K562 (cell line): Measurements from ENCODE around the gene AGRP. TPM values are rescaled to one million over a fixed set of nuclear protein-coding genes. Genes with fewer than 3 reads are reported as not detected.

Source experiments
- ATF7 ChIP-seq: fragments of 450-650 bp; IDR thresholded peaks from 2 replicates; pipeline ENCODE4 v1.7.1; 2014; ENCODE audit warnings: mild to moderate bottlenecking, moderate library complexity
- CREB1 ChIP-seq, 2 experiments: sonication (generic) in 1 of 2; formaldehyde crosslinking in 1 of 2; IDR thresholded peaks; 2 replicates each; pipeline versions ENCODE4 v1.6.1 to v1.8.0; 2012 to 2022; ENCODE audit warnings: inconsistent platforms in 1 of 2, mild to moderate bottlenecking in 1 of 2, missing genetic modification reagents in 1 of 2, moderate library complexity in 1 of 2
- ERF ChIP-seq: fragments of 450-650 bp; formaldehyde crosslinking; IDR thresholded peaks from 2 replicates; pipeline ENCODE4 v1.4.0; 2020; ENCODE audit warnings: mild to moderate bottlenecking, mixed read lengths
- FUS ChIP-seq: fragments of 200-400 bp; formaldehyde crosslinking; optimal IDR thresholded peaks from 2 replicates; pipeline ENCODE3; 2017; ENCODE audit warnings: low read depth, low read length
- HDAC1 ChIP-seq, 2 experiments: fragments of 450-650 bp; IDR thresholded peaks; 2 replicates each; pipeline ENCODE4 v1.6.1; 2016 to 2017; ENCODE audit warnings: inconsistent platforms in 1 of 2, mild to moderate bottlenecking in 1 of 2, moderate library complexity in 1 of 2
- HEY1 ChIP-seq: fragments of 250-450 bp; sonication (Bioruptor Pico); IDR thresholded peaks from 2 replicates; pipeline ENCODE4 v1.5.0; 2020; ENCODE audit warnings: mild to moderate bottlenecking, moderate library complexity, borderline replicate concordance
- HMGN3 ChIP-seq: IDR thresholded peaks from 2 replicates; pipeline ENCODE4 v1.6.1; 2011; ENCODE audit warnings: borderline replicate concordance, low read depth, mild to moderate bottlenecking, mixed read lengths, low read length; ENCODE audit not compliant: insufficient read length; ENCODE audit errors: extremely low read depth
- HNRNPUL1 ChIP-seq: fragments of 200-400 bp; formaldehyde crosslinking; IDR thresholded peaks from 2 replicates; pipeline ENCODE4 v1.6.1; 2017; ENCODE audit warnings: low read length
- ILK ChIP-seq: fragments of 450-650 bp; IDR thresholded peaks from 2 replicates; pipeline ENCODE4 v1.6.1; 2016; ENCODE audit warnings: missing genetic modification characterization, low read depth, mild to moderate bottlenecking, missing compliant biosample characterization, moderate library complexity, borderline replicate concordance
- JUN ChIP-seq, 2 experiments: sonication (generic) in 1 of 2; formaldehyde crosslinking in 1 of 2; IDR thresholded peaks; 2 replicates each; pipeline versions ENCODE4 v1.6.1 to v1.8.0; 2012 to 2022; ENCODE audit warnings: borderline replicate concordance in 2 of 2, mild to moderate bottlenecking in 2 of 2, improper control_type of control experiment in 1 of 2, low read depth in 1 of 2, low read length in 1 of 2, missing genetic modification reagents in 1 of 2
- KLF10 ChIP-seq: fragments of 250-450 bp; sonication (Bioruptor Pico); IDR thresholded peaks from 2 replicates; pipeline ENCODE4 v1.6.1; 2021; ENCODE audit warnings: matching md5 sums
- MEF2D ChIP-seq: conservative IDR thresholded peaks from 2 replicates; pipeline ENCODE4 v1.6.1; 2016; ENCODE audit warnings: low read depth, missing genetic modification characterization, missing compliant biosample characterization
- NFATC3 ChIP-seq: fragments of 450-650 bp; IDR thresholded peaks from 2 replicates; pipeline ENCODE4 v1.6.1; 2017; ENCODE audit warnings: mild to moderate bottlenecking
- OTX1 ChIP-seq: fragments of 450-650 bp; formaldehyde crosslinking; IDR thresholded peaks from 2 replicates; pipeline ENCODE4 v1.4.0; 2022; ENCODE audit warnings: mild to moderate bottlenecking
- POLR2A ChIP-seq: fragments of 450-650 bp; conservative IDR thresholded peaks from 2 replicates; pipeline ENCODE4 v1.6.1; 2016
- TGIF2 ChIP-seq: sonication (generic); formaldehyde crosslinking; IDR thresholded peaks from 2 replicates; pipeline ENCODE4 v1.8.1; 2022; ENCODE audit warnings: mild to moderate bottlenecking, missing genetic modification reagents, moderate library complexity
- ZBTB8A ChIP-seq: fragments of 450-650 bp; IDR thresholded peaks from 2 replicates; pipeline ENCODE4 v1.6.1; 2018; ENCODE audit warnings: mild to moderate bottlenecking, moderate library complexity; ENCODE audit not compliant: partially characterized antibody
- ZNF586 ChIP-seq: fragments of 450-650 bp; formaldehyde crosslinking; conservative IDR thresholded peaks from 2 replicates; pipeline ENCODE4 v1.4.0; 2020; ENCODE audit warnings: mild to moderate bottlenecking, moderate library complexity
- polyA plus RNA-seq, 8 experiments: library from polyadenylated mRNA; depleted of rRNA in 4 of 8; stranded (reverse) in 5 of 8; unstranded in 3 of 8; fragments of >200 nt; fragmentation: Nextera tagmentation in 2 of 8; fragmentation: Illumina TruSeq in 1 of 8; extraction: Ambion mirVana in 2 of 8; extraction: Trizol in 1 of 8; gene quantifications; 2 replicates each; pipeline versions ENCODE4 v1.2.1 to v1.2.3, GENCODE V29; 2011 to 2014; ENCODE audit warnings: inconsistent platforms in 1 of 8, missing spikeins in 1 of 8
- total RNA-seq, 7 experiments: library from RNA; depleted of rRNA in 6 of 7; stranded (reverse); fragments of >200 nt in 6 of 7; fragmentation: Illumina TruSeq in 2 of 7; extraction: Trizol in 2 of 7; gene quantifications; 2 replicates each; pipeline versions ENCODE4 v1.2.1 to v1.2.3, GENCODE V29; 2011 to 2021; ENCODE audit warnings: low replicate concordance in 1 of 7
- TF ChIP-seq, protein P1 (sequence below): fragments of 250-450 bp; sonication (Bioruptor Pico); IDR thresholded peaks from 2 replicates; pipeline ENCODE4 v1.8.0; 2021; ENCODE audit warnings: borderline replicate concordance, mild to moderate bottlenecking, moderate library complexity; ENCODE audit not compliant: poor library complexity, severe bottlenecking
- TF ChIP-seq, protein P2 (sequence below): fragments of 250-450 bp; sonication (Bioruptor Pico); IDR thresholded peaks from 2 replicates; pipeline ENCODE4 v1.9.0; 2021; ENCODE audit warnings: mild to moderate bottlenecking
- TF ChIP-seq, protein P3 (sequence below): fragments of 250-450 bp; sonication (Bioruptor Pico); IDR thresholded peaks from 2 replicates; pipeline ENCODE4 v1.4.0; 2020; ENCODE audit warnings: borderline replicate concordance
- TF ChIP-seq, protein P4 (sequence below): fragments of 200-800 bp; sonication (Bioruptor generic); IDR thresholded peaks from 2 replicates; pipeline ENCODE4 v1.6.1; 2017; ENCODE audit warnings: missing genetic modification characterization, missing compliant biosample characterization

AGRP gene
- total and polyA plus RNA-seq, 9 of the 15 experiments (the other 6 are each of a cell fraction or from before 2014, with no cell fraction given): not detected

DNA sequence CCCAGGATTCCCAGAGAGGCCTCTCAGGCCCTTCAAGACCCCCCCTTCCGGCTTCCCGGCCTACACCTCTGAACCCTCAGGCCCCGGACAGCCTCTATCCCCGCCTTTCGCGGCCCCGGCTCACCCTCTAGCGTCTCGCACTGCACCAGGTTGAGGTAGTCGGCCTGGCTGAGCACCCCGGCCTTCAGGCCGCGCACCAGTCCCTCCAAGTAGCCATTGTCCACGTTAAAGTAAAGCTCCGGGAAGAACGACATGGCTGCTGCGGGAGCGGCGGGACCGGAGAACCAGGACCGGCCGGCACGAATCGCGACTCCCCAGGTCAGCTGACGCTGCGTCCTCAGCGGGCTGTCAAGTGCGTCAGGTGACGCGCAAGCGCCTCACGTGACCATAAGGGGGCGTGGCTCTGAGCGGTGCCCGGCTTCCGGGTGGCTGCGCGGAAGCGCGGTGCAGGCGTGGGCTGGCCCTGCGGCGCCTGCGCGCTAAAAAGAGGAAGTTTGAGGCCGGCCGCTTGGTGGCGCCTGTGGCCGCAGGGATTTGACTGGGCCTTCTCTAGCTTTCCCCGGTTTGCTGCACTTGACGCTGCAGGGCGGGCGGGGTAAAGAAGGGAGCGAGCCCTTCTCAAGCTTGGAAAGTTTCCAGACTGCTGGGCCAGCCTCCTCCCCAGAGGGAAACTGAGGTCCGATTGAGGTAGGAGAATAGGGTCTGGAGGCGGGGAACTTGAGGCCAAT lies 2.4 kb downstream of the AGRP start, which contains the start of gene ATP6V0D1 (continued):
- TF ChIP-seq, protein P1, sequence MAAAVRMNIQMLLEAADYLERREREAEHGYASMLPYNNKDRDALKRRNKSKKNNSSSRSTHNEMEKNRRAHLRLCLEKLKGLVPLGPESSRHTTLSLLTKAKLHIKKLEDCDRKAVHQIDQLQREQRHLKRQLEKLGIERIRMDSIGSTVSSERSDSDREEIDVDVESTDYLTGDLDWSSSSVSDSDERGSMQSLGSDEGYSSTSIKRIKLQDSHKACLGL (CRISPR knock-in tag): peak; percentile 3
- TF ChIP-seq JUN (IDR thresholded peaks at IDR 0.05; ENCODE audit: borderline replicate concordance, low read depth, low read length) (peak; percentile 84; the same call in 1 of the 2 replicates), JUN (CRISPR knock-in tag; IDR thresholded peaks at IDR 0.05; ENCODE audit: borderline replicate concordance) (0 out of 2 replicates have a peak, but pooled peaks have one; percentile 41), ATF7 (peak; percentile 86; the same call in 1 of the 2 replicates), ERF (0 out of 2 replicates have a peak, but pooled peaks have one; percentile 17), HEY1 (CRISPR knock-in tag) (no peak), CREB1 (IDR thresholded peaks at IDR 0.05) (peak; percentile 80), CREB1 (CRISPR knock-in tag; IDR thresholded peaks at IDR 0.05) (peak; percentile 86), NFATC3 (no peak), OTX1 (peak; percentile 72; the same call in 1 of the 2 replicates), MEF2D (tag) (no peak), ILK (tag) (no peak), ZBTB8A (no peak), ZNF586 (CRISPR knock-in tag) (0 out of 2 replicates have a peak, but pooled peaks have one; percentile 63), HDAC1 (IDR thresholded peaks at IDR 0.05) (peak; percentile 91 to 99; a peak in 3 of 4 replicates), POLR2A (peak; percentile 76), HNRNPUL1 (no peak), FUS (no peak), TGIF2 (CRISPR knock-in tag) (peak; percentile 99; the same call in 1 of the 2 replicates), HMGN3 (peak; percentile 86), KLF10 (CRISPR knock-in tag) (no peak)
- TF ChIP-seq, protein P2, sequence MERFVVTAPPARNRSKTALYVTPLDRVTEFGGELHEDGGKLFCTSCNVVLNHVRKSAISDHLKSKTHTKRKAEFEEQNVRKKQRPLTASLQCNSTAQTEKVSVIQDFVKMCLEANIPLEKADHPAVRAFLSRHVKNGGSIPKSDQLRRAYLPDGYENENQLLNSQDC (CRISPR knock-in tag): no peak
- TF ChIP-seq, protein P3, sequence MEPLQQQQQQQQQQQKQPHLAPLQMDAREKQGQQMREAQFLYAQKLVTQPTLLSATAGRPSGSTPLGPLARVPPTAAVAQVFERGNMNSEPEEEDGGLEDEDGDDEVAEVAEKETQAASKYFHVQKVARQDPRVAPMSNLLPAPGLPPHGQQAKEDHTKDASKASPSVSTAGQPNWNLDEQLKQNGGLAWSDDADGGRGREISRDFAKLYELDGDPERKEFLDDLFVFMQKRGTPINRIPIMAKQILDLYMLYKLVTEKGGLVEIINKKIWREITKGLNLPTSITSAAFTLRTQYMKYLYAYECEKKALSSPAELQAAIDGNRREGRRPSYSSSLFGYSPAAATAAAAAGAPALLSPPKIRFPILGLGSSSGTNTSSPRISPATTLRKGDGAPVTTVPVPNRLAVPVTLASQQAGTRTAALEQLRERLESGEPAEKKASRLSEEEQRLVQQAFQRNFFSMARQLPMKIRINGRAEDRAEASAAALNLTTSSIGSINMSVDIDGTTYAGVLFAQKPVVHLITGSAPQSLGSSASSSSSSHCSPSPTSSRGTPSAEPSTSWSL: no peak
- TF ChIP-seq, protein P4, sequence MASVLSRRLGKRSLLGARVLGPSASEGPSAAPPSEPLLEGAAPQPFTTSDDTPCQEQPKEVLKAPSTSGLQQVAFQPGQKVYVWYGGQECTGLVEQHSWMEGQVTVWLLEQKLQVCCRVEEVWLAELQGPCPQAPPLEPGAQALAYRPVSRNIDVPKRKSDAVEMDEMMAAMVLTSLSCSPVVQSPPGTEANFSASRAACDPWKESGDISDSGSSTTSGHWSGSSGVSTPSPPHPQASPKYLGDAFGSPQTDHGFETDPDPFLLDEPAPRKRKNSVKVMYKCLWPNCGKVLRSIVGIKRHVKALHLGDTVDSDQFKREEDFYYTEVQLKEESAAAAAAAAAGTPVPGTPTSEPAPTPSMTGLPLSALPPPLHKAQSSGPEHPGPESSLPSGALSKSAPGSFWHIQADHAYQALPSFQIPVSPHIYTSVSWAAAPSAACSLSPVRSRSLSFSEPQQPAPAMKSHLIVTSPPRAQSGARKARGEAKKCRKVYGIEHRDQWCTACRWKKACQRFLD (CRISPR knock-in tag): peak; percentile 93
